Measurements from ENCODE around the gene S1PR1.

GRCh38 chr1:101281751-101282150, 44.9 kb downstream of the S1PR1 start:
- TF ChIP-seq CTCF (IDR thresholded peaks at IDR 0.05): no peak
- TF ChIP-seq POLR2A (IDR thresholded peaks at IDR 0.05): no peak

Data from suprapubic skin (tissue), 3 donors.